NB4 (cell line): Measurements from ENCODE around the gene NEO1.

Source experiments
- DNase-seq: peaks from one replicate; pipeline ENCODE4 v3.0.0; 2010; ENCODE audit warnings: low read depth
- H3K4me3 ChIP-seq: one replicate; pipeline ENCODE4 v1.5.1; 2011; ENCODE audit warnings: mild to moderate bottlenecking, low read depth, low read length, moderate library complexity
- CTCF ChIP-seq: IDR thresholded peaks from one replicate; pipeline ENCODE4 v1.5.1; 2012; ENCODE audit warnings: low read depth, low read length
- MAX ChIP-seq: IDR thresholded peaks from 2 replicates; pipeline ENCODE4 v1.6.1; 2011; ENCODE audit warnings: low read depth, low read length
- MYC ChIP-seq: IDR thresholded peaks from 2 replicates; pipeline ENCODE4 v1.6.1; 2011; ENCODE audit warnings: low read depth, low read length
- POLR2A ChIP-seq: IDR thresholded peaks from 2 replicates; pipeline ENCODE4 v1.6.1; 2011; ENCODE audit warnings: mild to moderate bottlenecking; ENCODE audit not compliant: insufficient read length; ENCODE audit errors: extremely low read depth

The NEO1 gene

GRCh38 chr15:73328149-73328820, 276.0 kb downstream of the NEO1 start:
- no peak overlapping the region for H3K4me3 ChIP-seq
- DNase-seq, result no peak
- no peak for TF ChIP-seq CTCF
- TF ChIP-seq POLR2A, result no peak
- TF ChIP-seq MAX, result no peak
- no peak for TF ChIP-seq MYC

- H3K4me3 ChIP-seq, result no peak overlapping the region
- DNase-seq, result no peak
- no peak for TF ChIP-seq POLR2A
- no peak for TF ChIP-seq CTCF
- TF ChIP-seq MYC, result no peak
- TF ChIP-seq MAX, result no peak
Observed at GRCh38 chr15:73328981-73329380, 276.7 kb downstream of the NEO1 start.

GRCh38 chr15:73329501-73330200, 277.4 kb downstream of the NEO1 start:
- TF ChIP-seq POLR2A, result no peak
- TF ChIP-seq CTCF, result no peak
- no peak for TF ChIP-seq MAX
- TF ChIP-seq MYC, result no peak
- DNase-seq, result no peak
- H3K4me3 ChIP-seq, result no peak overlapping the region

DNA sequence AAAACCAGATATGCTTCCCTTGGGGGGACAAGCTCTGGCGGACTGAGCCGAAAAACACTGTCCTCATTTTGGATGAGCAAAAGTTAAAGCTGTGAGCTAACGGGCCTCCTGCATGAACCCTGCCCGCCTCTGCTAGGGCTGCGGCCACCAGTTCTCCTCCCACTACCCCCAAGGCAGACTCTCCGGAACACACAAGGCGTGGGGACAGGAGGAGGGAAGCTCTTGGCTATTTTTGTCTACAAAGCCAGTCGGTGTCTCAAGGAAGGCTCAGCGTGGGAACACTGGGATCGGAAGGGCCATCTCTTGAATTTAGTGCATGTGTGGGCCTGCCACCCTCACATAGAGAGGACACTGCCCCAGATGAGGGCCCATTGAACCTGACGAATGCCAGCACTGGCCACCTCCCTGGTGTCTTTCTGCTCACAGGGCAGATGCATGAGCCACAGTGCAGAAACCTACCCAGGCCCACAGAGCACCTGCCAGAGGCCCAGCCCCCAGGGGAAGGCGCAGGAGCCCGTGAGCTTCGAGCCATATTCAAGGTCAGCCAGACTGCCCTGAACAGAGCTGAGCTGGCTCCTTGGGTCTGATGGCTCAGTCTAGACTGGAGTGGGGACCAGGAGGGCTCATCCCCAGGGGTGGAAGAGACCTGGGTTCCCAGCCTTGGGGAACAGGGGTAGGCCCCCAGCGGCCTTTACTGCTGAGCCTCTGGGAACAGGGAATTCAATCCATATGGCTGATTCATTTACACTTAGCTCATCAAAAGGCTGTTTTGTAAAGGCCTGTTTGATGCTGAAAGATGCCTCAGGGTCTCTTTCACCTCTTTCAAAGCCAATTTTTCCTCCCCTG, 278.2 kb downstream of the NEO1 start:
- TF ChIP-seq POLR2A (no peak), MYC (no peak), MAX (no peak), CTCF (no peak)
- DNase-seq, result no peak
- no peak overlapping the region for H3K4me3 ChIP-seq

GRCh38 chr15:73331501-73331900, 279.2 kb downstream of the NEO1 start:
- no peak for DNase-seq
- no peak overlapping the region for H3K4me3 ChIP-seq
- TF ChIP-seq MYC (no peak), POLR2A (no peak), MAX (no peak), CTCF (no peak)
